H9 (cell line): ENCODE data around the gene POTEB3. TPM values are rescaled to one million over a fixed set of nuclear protein-coding genes. Genes with fewer than 3 reads are reported as not detected.
"Not testable (repeated sequence)": the region's sequence is repeated elsewhere in the genome, so short reads cannot be mapped to it uniquely, and the experiment has no call there.

ENCODE experiments used
- DNase-seq: peaks from one replicate; pipeline ENCODE4 v3.0.0-alpha.2; 2017
- H2AFZ ChIP-seq: one replicate; pipeline ENCODE4 v1.6.1; 2013; ENCODE audit warnings: mild to moderate bottlenecking, low read length, control low read depth, moderate library complexity
- H2AK5ac ChIP-seq: 2 replicates; pipeline ENCODE4 v1.6.1; 2013; ENCODE audit warnings: low read length, control low read depth, mixed read lengths; ENCODE audit not compliant: insufficient read length
- H2BK120ac ChIP-seq: one replicate; pipeline ENCODE4 v1.6.1; 2013; ENCODE audit warnings: low read depth, mild to moderate bottlenecking, low read length, control low read depth, inconsistent platforms; ENCODE audit not compliant: poor library complexity, severe bottlenecking
- H2BK12ac ChIP-seq: 2 replicates; pipeline ENCODE4 v1.6.1; 2013; ENCODE audit warnings: low read length, control low read depth, mixed read lengths, low read depth; ENCODE audit not compliant: insufficient read length
- H2BK15ac ChIP-seq: 2 replicates; pipeline ENCODE4 v1.6.1; 2013; ENCODE audit warnings: low read depth, low read length, control low read depth
- H2BK20ac ChIP-seq: one replicate; pipeline ENCODE4 v1.6.1; 2013; ENCODE audit warnings: low read depth, mild to moderate bottlenecking, low read length, control low read depth, inconsistent platforms; ENCODE audit not compliant: poor library complexity, severe bottlenecking
- H2BK5ac ChIP-seq: 2 replicates; pipeline ENCODE4 v1.6.1; 2013; ENCODE audit warnings: low read length, control low read depth, mixed read lengths; ENCODE audit not compliant: insufficient read length
- H3K14ac ChIP-seq: 2 replicates; pipeline ENCODE4 v1.6.1; 2013; ENCODE audit warnings: low read length, control low read depth; ENCODE audit not compliant: insufficient read depth
- H3K18ac ChIP-seq: 2 replicates; pipeline ENCODE4 v1.6.1; 2013; ENCODE audit warnings: low read depth, mild to moderate bottlenecking, mixed read lengths, low read length, control low read depth; ENCODE audit not compliant: insufficient read length
- H3K23ac ChIP-seq: 2 replicates; pipeline ENCODE4 v1.6.1; 2013; ENCODE audit warnings: low read length, control low read depth, mixed read lengths, low read depth; ENCODE audit not compliant: insufficient read length
- H3K23me2 ChIP-seq: 2 replicates; pipeline ENCODE4 v1.6.1; 2013; ENCODE audit warnings: low read depth, mild to moderate bottlenecking, mixed read lengths, low read length, control low read depth; ENCODE audit not compliant: insufficient read length, poor library complexity, severe bottlenecking
- H3K27ac ChIP-seq: 2 replicates; pipeline ENCODE4 v1.5.1; 2013; ENCODE audit warnings: low read length, control low read depth, mixed read lengths, low read depth; ENCODE audit not compliant: insufficient read length
- H3K27me3 ChIP-seq: 2 replicates; pipeline ENCODE4 v1.6.1; 2013; ENCODE audit warnings: low read length, control low read depth, inconsistent platforms; ENCODE audit not compliant: insufficient read depth
- H3K4ac ChIP-seq: 2 replicates; pipeline ENCODE4 v1.6.1; 2013; ENCODE audit warnings: low read depth, mild to moderate bottlenecking, control low read depth, inconsistent platforms, low read length, moderate library complexity
- H3K4me1 ChIP-seq: 2 replicates; pipeline ENCODE4 v1.6.1; 2013; ENCODE audit warnings: low read length, control low read depth, inconsistent platforms; ENCODE audit not compliant: insufficient read depth
- H3K4me2 ChIP-seq: 2 replicates; pipeline ENCODE4 v1.6.1; 2013; ENCODE audit warnings: low read length, control low read depth, mixed read lengths; ENCODE audit not compliant: insufficient read length, insufficient read depth
- H3K56ac ChIP-seq: 2 replicates; pipeline ENCODE4 v1.6.1; 2013; ENCODE audit warnings: low read depth, mild to moderate bottlenecking, mixed read lengths, low read length, control low read depth; ENCODE audit not compliant: insufficient read length
- H3K79me1 ChIP-seq: 2 replicates; pipeline ENCODE4 v1.6.1; 2013; ENCODE audit warnings: low read depth, mild to moderate bottlenecking, moderate library complexity, low read length, control low read depth, inconsistent platforms; ENCODE audit not compliant: insufficient read depth, poor library complexity, severe bottlenecking
- H3K79me2 ChIP-seq: 2 replicates; pipeline ENCODE4 v1.6.1; 2013; ENCODE audit warnings: low read length, control low read depth, inconsistent platforms; ENCODE audit not compliant: insufficient read depth
- H3K9ac ChIP-seq: 2 replicates; pipeline ENCODE4 v1.6.1; 2013; ENCODE audit warnings: low read length, control low read depth, mixed read lengths; ENCODE audit not compliant: insufficient read length; ENCODE audit errors: extremely low read depth
- H3K9me3 ChIP-seq: one replicate; pipeline ENCODE4 v1.6.1; 2013; ENCODE audit warnings: low read depth, low read length, inconsistent platforms; ENCODE audit not compliant: control insufficient read depth
- H3T11ph ChIP-seq: one replicate; pipeline ENCODE4 v1.6.1; 2013; ENCODE audit warnings: mild to moderate bottlenecking, low read length, control low read depth, inconsistent platforms
- H4K20me1 ChIP-seq: one replicate; pipeline ENCODE4 v1.6.1; 2013; ENCODE audit not compliant: control insufficient read depth, insufficient read length, insufficient read depth
- H4K5ac ChIP-seq: 2 replicates; pipeline ENCODE4 v1.6.1; 2013; ENCODE audit warnings: low read depth, mild to moderate bottlenecking, mixed read lengths, low read length, control low read depth; ENCODE audit not compliant: insufficient read length
- H4K8ac ChIP-seq: replicated peaks from 2 replicates; pipeline ENCODE4 v1.6.1; 2013; ENCODE audit warnings: low read length, control low read depth, mixed read lengths, low read depth; ENCODE audit not compliant: insufficient read length
- H4K91ac ChIP-seq: 2 replicates; pipeline ENCODE4 v1.6.1; 2013; ENCODE audit warnings: low read depth, mild to moderate bottlenecking, moderate library complexity, mixed read lengths, low read length, control low read depth; ENCODE audit not compliant: insufficient read length
- H3K27ac Mint-ChIP-seq, 3 experiments: 2 replicates in 2 of 3; 3 replicates in 1 of 3; pipeline ENCODE4 v1.8.0; 2020 to 2021; ENCODE audit warnings: mixed read lengths in 3 of 3, mild to moderate bottlenecking in 1 of 3, moderate library complexity in 1 of 3
- H3K27me3 Mint-ChIP-seq: 2 replicates; pipeline ENCODE4 v1.8.0; 2021; ENCODE audit warnings: low read depth, mild to moderate bottlenecking, moderate library complexity, mixed read lengths
- H3K36me3 Mint-ChIP-seq, 3 experiments: 2 replicates in 2 of 3; 3 replicates in 1 of 3; pipeline ENCODE4 v1.8.0; 2020 to 2021; ENCODE audit warnings: low read depth in 3 of 3, mixed read lengths in 3 of 3; ENCODE audit not compliant: insufficient read depth in 1 of 3
- H3K4me1 Mint-ChIP-seq, 2 experiments: 2 replicates each; pipeline ENCODE4 v1.8.0; 2020; ENCODE audit warnings: mixed read lengths in 2 of 2
- H3K4me3 Mint-ChIP-seq, 2 experiments: 2 replicates in 1 of 2; 3 replicates in 1 of 2; pipeline ENCODE4 v1.8.0; 2020 to 2021; ENCODE audit warnings: mild to moderate bottlenecking in 2 of 2, mixed read lengths in 2 of 2, moderate library complexity in 1 of 2
- H3K9me3 Mint-ChIP-seq, 2 experiments: 2 replicates in 1 of 2; 3 replicates in 1 of 2; pipeline ENCODE4 v1.8.0; 2020; ENCODE audit warnings: mild to moderate bottlenecking in 2 of 2, mixed read lengths in 2 of 2, moderate library complexity in 1 of 2
- WGBS: extraction: QIAGEN DNeasy Blood & Tissue Kit; methylation state at CpG from one replicate; pipeline ENCODE4 v1.1.7; 2013; ENCODE audit warnings: missing lambda C conversion rate, low lambda C conversion rate, mixed read lengths; ENCODE audit not compliant: insufficient read length; ENCODE audit errors: extremely low coverage; 5-methylcytosine and 5-hydroxymethylcytosine counted together
- total RNA-seq: library from RNA; stranded (reverse); gene quantifications from 2 replicates; pipeline ENCODE4 v1.2.1, GENCODE V29; 2021

POTEB3 gene
- total RNA-seq, 1 experiment from 2014 or later, result not detected

GRCh38 chr15:21385961-21386360, 54.3 kb downstream of the POTEB3 start:
- H2AK5ac ChIP-seq, H3K56ac ChIP-seq, H3K79me2 ChIP-seq, H4K91ac ChIP-seq, H3K27ac Mint-ChIP-seq, DNase-seq, H3K23me2 ChIP-seq, H4K5ac ChIP-seq, H3K9ac ChIP-seq, H4K8ac ChIP-seq, H4K20me1 ChIP-seq, H3K9me3 Mint-ChIP-seq, H3K4me1 ChIP-seq, H3K27me3 Mint-ChIP-seq, H3K27me3 ChIP-seq, H3K4me1 Mint-ChIP-seq, H2AFZ ChIP-seq, H3K23ac ChIP-seq, H3K79me1 ChIP-seq, H2BK5ac ChIP-seq, H2BK120ac ChIP-seq, H3K4me3 Mint-ChIP-seq, H3K4ac ChIP-seq, H3T11ph ChIP-seq, H3K4me2 ChIP-seq, H3K27ac ChIP-seq, H2BK12ac ChIP-seq, H3K18ac ChIP-seq, H2BK15ac ChIP-seq, H2BK20ac ChIP-seq, H3K36me3 Mint-ChIP-seq, H3K9me3 ChIP-seq, H3K14ac ChIP-seq: not testable (repeated sequence)
- WGBS, result no CpG with 5 or more reads among the region's 25 CpGs

GRCh38 chr15:21383866-21384485, 56.3 kb downstream of the POTEB3 start:
- not testable (repeated sequence) for H3K14ac ChIP-seq, H3K27me3 ChIP-seq, H3K23me2 ChIP-seq, H3K9ac ChIP-seq, H3K4me3 Mint-ChIP-seq, H3K27ac Mint-ChIP-seq, H4K5ac ChIP-seq, H3K4me1 ChIP-seq, H2BK120ac ChIP-seq, H3K18ac ChIP-seq, H3K56ac ChIP-seq, H4K91ac ChIP-seq, H2AFZ ChIP-seq, H3K9me3 Mint-ChIP-seq, DNase-seq, H3K79me1 ChIP-seq, H3K9me3 ChIP-seq, H3K4ac ChIP-seq, H3T11ph ChIP-seq, H2BK15ac ChIP-seq, H3K4me2 ChIP-seq, H4K8ac ChIP-seq, H3K79me2 ChIP-seq, H3K36me3 Mint-ChIP-seq, H3K4me1 Mint-ChIP-seq, H3K27ac ChIP-seq, H2BK5ac ChIP-seq, H4K20me1 ChIP-seq, H3K27me3 Mint-ChIP-seq, H2BK20ac ChIP-seq, H3K23ac ChIP-seq, H2AK5ac ChIP-seq, H2BK12ac ChIP-seq
- no CpG with 5 or more reads among the region's 24 CpGs for WGBS
